A673 (cell line): Measurements from ENCODE around the gene DAPK1. TPM values are rescaled to one million over a fixed set of nuclear protein-coding genes. Genes with fewer than 3 reads are reported as not detected.
"Not testable (repeated sequence)": the region's sequence is repeated elsewhere in the genome, so short reads cannot be mapped to it uniquely, and the experiment has no call there.

Source experiments
- BruUV-seq: library from RNA; stranded (reverse); fragments of 400-500 nt; replicated peaks from 2 replicates; lab custom pipeline; 2021; lab: Mats Ljungman, UMichigan
- CTCF ChIA-PET: fragments of 300-600 bp; sonication (Branson Sonifier 250); formaldehyde crosslinking; loops from one replicate; lab custom pipeline; 2022; ENCODE audit warnings: antibody characterized with exemption; lab: Charles Lee
- POLR2A ChIA-PET: fragments of 300-600 bp; sonication (Branson Sonifier 250); formaldehyde crosslinking; loops from one replicate; lab custom pipeline; 2022; ENCODE audit warnings: antibody characterized with exemption; ENCODE audit not compliant: low non-redundant PET; lab: Charles Lee
- DNase-seq: peaks from one replicate; pipeline ENCODE4 v3.0.0-alpha.2; 2015; ENCODE audit warnings: low spot score
- H3K27ac ChIP-seq: fragments of 200-600 bp; sonication (generic); 2 replicates; pipeline ENCODE4 v1.5.1; 2016; ENCODE audit warnings: mixed run types, low read depth, mild to moderate bottlenecking, mixed read lengths, antibody characterized with exemption, low read length; ENCODE audit not compliant: poor library complexity, severe bottlenecking
- H3K27me3 ChIP-seq: fragments of 200-600 bp; sonication (generic); replicated peaks from 2 replicates; pipeline ENCODE4 v1.6.1; 2017; ENCODE audit warnings: mixed run types, low read depth, mild to moderate bottlenecking, mixed read lengths, antibody characterized with exemption, low read length; ENCODE audit not compliant: insufficient read depth, poor library complexity
- H3K36me3 ChIP-seq: fragments of 200-600 bp; sonication (generic); 2 replicates; pipeline ENCODE4 v1.6.1; 2016; ENCODE audit warnings: mixed run types, mild to moderate bottlenecking, mixed read lengths, antibody characterized with exemption, low read length; ENCODE audit not compliant: insufficient read depth, poor library complexity, severe bottlenecking
- H3K4me1 ChIP-seq: fragments of 200-600 bp; sonication (generic); 2 replicates; pipeline ENCODE4 v1.6.1; 2017; ENCODE audit warnings: mixed run types, mild to moderate bottlenecking, mixed read lengths, antibody characterized with exemption, low read length; ENCODE audit not compliant: insufficient read depth, poor library complexity, severe bottlenecking
- H3K4me3 ChIP-seq: fragments of 200-600 bp; sonication (generic); 2 replicates; pipeline ENCODE4 v1.5.1; 2016; ENCODE audit warnings: low read depth, mixed run types, mild to moderate bottlenecking, mixed read lengths, low read length; ENCODE audit not compliant: poor library complexity, severe bottlenecking
- H3K9me3 ChIP-seq: fragments of 200-600 bp; sonication (generic); 2 replicates; pipeline ENCODE4 v1.6.1; 2016; ENCODE audit warnings: mixed run types, low read depth, mild to moderate bottlenecking, mixed read lengths, antibody characterized with exemption, low read length; ENCODE audit not compliant: poor library complexity, severe bottlenecking
- CTCF ChIP-seq: fragments of 300-800, 200-600 bp; sonication (generic); conservative IDR thresholded peaks from 2 replicates; pipeline ENCODE4 v1.5.1; 2017; ENCODE audit warnings: low read depth, mild to moderate bottlenecking, antibody characterized with exemption, low read length, moderate library complexity, mixed read lengths
- EZH2 ChIP-seq: fragments of 200-600 bp; sonication (generic); IDR thresholded peaks from 2 replicates; pipeline ENCODE4 v1.6.1; 2017; ENCODE audit warnings: borderline replicate concordance, low read depth, mild to moderate bottlenecking, mixed read lengths, antibody characterized with exemption, low read length; ENCODE audit not compliant: poor library complexity, severe bottlenecking
- intact Hi-C: fragments of 100-400 bp; cut with micrococcal nuclease; formaldehyde crosslinking; loops from one replicate; pipeline ENCODE4 v1.10.0; 2022; ENCODE audit not compliant: unreplicated experiment
- total RNA-seq: library from RNA; stranded (reverse); gene quantifications from 2 replicates; pipeline ENCODE4 v1.2.3, GENCODE V29; 2021

DAPK1 gene
- total RNA-seq, 1 experiment from 2014 or later, result 380 TPM

GRCh38 chr9:87498811-87499360 lies 1.2 kb downstream of the DAPK1 start:
- H3K27me3 ChIP-seq, result no peaks in the 10 kb centered on the region
- ChIA-PET POLR2A (interaction anchor here (0.5 to 1.4 kb wide), 3 partner anchors 13 to 155 kb away, joined by 3 to 5 read pairs (median 4); no protein-coding TSS in a partner anchor), CTCF (interaction anchor here (0.6 to 1.2 kb wide), 2 partner anchors 16 to 157 kb away, joined by 3 to 4 read pairs; no protein-coding TSS in a partner anchor)
- intact Hi-C loops, result loop anchor here (5.0 kb wide), 4 partner anchors 33 to 163 kb away; no protein-coding TSS in a partner anchor
- no peak for DNase-seq
- no peaks in the 10 kb centered on the region for H3K9me3 ChIP-seq
- TSS peak; percentile 28 for BruUV-seq
- H3K4me3 ChIP-seq, result peak overlapping the region; percentile 91
- peak overlapping the region; percentile 99 for H3K27ac ChIP-seq
- no peak for TF ChIP-seq EZH2
- peaks cover 60% of the 10 kb centered on the region for H3K4me1 ChIP-seq
- H3K36me3 ChIP-seq, result peaks cover 53% of the 10 kb centered on the region

- ChIA-PET POLR2A (interaction anchor here (0.6 to 1.4 kb wide), 2 partner anchors 13 to 156 kb away, joined by 4 to 5 read pairs; no protein-coding TSS in a partner anchor), CTCF (no interaction called here)
- intact Hi-C loops, result loop anchor here (5.0 kb wide), 4 partner anchors 33 to 163 kb away; no protein-coding TSS in a partner anchor
- Histone ChIP-seq H3K4me1 (peaks cover 57% of the 10 kb centered on the region), H3K9me3 (no peaks in the 10 kb centered on the region), H3K27ac (peak overlapping the region; percentile 99), H3K27me3 (no peaks in the 10 kb centered on the region), H3K36me3 (peaks cover 59% of the 10 kb centered on the region), H3K4me3 (peak overlapping the region; percentile 91)
- DNase-seq, result no peak
- TF ChIP-seq EZH2 (no peak), CTCF (no peak)
- no TSS peak for BruUV-seq
These were observed 1.9 kb downstream of the DAPK1 start for GRCh38 chr9:87499424-87500017.

- Histone ChIP-seq H3K4me3 (peak overlapping the region; percentile 91), H3K4me1 (peaks cover 45% of the 10 kb centered on the region), H3K27me3 (no peaks in the 10 kb centered on the region), H3K9me3 (no peaks in the 10 kb centered on the region), H3K36me3 (peaks cover 70% of the 10 kb centered on the region), H3K27ac (peak overlapping the region; percentile 99)
- peak; percentile 75 for DNase-seq
- intact Hi-C loops, result no loop called here
- BruUV-seq, result no TSS peak
- TF ChIP-seq EZH2, result no peak
- peak; percentile 46; the same call in 1 of the 2 replicates for TF ChIP-seq CTCF
- ChIA-PET POLR2A (interaction anchor here (0.6 to 1.4 kb wide), 2 partner anchors 9 to 14 kb away, joined by 3 to 4 read pairs; no protein-coding TSS in a partner anchor), CTCF (interaction anchor here (0.6 kb wide), 1 partner anchor 163 kb away, joined by 3 read pairs; no protein-coding TSS in a partner anchor)
These were observed 3.0 kb downstream of the DAPK1 start for GRCh38 chr9:87500491-87501270.

- intact Hi-C loops, H3K9me3 ChIP-seq, BruUV-seq, DNase-seq, CTCF ChIA-PET, H3K27me3 ChIP-seq: not testable (repeated sequence)
- Histone ChIP-seq H3K36me3 (peaks cover 76% of the 10 kb centered on the region), H3K4me3 (peak overlapping the region; percentile 91), H3K27ac (peak overlapping the region; percentile 53), H3K4me1 (peaks cover 40% of the 10 kb centered on the region)
- POLR2A ChIA-PET, result interaction anchor here (0.6 kb wide), 2 partner anchors 10 to 102 kb away, joined by 3 read pairs; no protein-coding TSS in a partner anchor
These were observed 3.6 kb downstream of the DAPK1 start for GRCh38 chr9:87501271-87501656.
